AG09319 (cell line): ENCODE measurements around the gene BANK1.

Source experiments
- DNase-seq: peaks from one replicate; pipeline ENCODE4 v3.0.0-alpha.2; 2010; ENCODE audit warnings: low read depth; ENCODE audit errors: extremely low read depth
- TF ChIP-seq, protein P1 (sequence below): IDR thresholded peaks from 2 replicates; pipeline ENCODE4 v1.5.1; 2011; ENCODE audit warnings: low read depth, mild to moderate bottlenecking, inconsistent platforms, low read length, moderate library complexity

BANK1 gene

GRCh38 chr4:101938836-101939235 lies 148.3 kb downstream of the BANK1 start:
- TF ChIP-seq, protein P1, sequence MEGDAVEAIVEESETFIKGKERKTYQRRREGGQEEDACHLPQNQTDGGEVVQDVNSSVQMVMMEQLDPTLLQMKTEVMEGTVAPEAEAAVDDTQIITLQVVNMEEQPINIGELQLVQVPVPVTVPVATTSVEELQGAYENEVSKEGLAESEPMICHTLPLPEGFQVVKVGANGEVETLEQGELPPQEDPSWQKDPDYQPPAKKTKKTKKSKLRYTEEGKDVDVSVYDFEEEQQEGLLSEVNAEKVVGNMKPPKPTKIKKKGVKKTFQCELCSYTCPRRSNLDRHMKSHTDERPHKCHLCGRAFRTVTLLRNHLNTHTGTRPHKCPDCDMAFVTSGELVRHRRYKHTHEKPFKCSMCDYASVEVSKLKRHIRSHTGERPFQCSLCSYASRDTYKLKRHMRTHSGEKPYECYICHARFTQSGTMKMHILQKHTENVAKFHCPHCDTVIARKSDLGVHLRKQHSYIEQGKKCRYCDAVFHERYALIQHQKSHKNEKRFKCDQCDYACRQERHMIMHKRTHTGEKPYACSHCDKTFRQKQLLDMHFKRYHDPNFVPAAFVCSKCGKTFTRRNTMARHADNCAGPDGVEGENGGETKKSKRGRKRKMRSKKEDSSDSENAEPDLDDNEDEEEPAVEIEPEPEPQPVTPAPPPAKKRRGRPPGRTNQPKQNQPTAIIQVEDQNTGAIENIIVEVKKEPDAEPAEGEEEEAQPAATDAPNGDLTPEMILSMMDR: no peak
- no peak for DNase-seq

DNA sequence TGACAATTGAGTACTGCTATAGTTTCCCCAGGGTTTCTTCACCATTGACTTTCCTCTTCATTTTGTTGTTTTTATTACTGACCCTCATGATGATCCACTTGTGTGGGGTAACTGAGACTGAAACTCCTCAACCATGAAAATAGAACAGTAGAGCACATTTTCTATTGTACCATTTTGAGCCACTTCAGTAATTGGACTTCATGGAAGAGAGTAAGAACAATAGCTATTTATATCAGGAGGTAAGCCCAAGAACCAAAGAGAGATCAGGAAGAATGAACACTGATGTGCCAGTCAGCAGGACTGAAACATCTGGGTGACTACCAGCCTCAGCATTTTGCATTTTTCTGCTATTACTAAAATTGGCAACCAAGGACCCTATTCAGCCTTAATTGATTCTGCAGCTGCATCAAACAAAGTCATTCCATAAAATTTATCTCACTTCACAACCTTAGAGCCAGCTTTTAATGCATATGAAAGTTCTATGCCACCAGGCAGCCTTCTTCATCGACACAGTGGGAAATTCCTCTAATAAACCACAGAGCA lies 151.4 kb downstream of the BANK1 start:
- DNase-seq: no peak
- TF ChIP-seq, protein P1: no peak

DNA sequence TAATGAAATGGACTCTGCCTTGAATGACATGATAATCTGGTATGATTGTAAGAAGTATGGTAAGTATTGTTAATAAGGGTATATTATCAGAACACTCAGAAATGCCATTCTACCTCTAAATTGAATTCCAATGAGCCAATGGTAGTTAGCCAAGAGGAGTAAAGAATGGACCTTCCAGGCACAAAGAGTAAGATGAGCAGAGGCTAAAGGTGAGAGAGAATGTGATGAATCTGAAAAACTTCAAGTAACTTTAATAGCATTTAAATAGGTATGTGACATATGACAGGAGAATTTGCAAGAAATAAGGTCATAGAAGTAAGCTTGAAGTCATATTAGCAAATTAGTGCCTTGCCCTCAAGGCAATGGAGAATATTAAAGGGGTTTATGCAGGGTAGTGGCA lies 152.4 kb downstream of the BANK1 start:
- DNase-seq: no peak
- TF ChIP-seq, protein P1: no peak

DNA sequence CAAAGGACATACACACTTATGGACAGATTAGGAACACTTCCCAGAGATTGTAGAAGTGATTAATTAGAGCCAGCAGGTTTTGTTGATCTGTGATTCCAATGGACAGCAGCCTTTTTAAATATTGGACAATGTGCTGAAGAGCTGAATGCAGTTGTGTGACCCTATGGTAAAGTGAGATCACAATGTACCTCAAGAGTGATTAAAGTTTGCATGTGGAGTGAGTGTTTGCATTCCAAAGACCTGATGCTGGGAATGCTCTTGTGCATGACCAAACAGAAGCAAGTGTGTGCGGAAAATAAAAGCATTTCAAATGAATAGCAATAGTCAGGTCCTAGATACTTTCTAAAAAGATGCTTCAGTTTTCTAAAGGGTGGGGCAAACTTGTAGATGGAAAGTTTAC lies 154.1 kb downstream of the BANK1 start:
- DNase-seq: no peak
- TF ChIP-seq, protein P1: no peak

- no peak for DNase-seq
- TF ChIP-seq, protein P1: no peak
These were observed 157.5 kb downstream of the BANK1 start for GRCh38 chr4:101948055-101948454.

DNA sequence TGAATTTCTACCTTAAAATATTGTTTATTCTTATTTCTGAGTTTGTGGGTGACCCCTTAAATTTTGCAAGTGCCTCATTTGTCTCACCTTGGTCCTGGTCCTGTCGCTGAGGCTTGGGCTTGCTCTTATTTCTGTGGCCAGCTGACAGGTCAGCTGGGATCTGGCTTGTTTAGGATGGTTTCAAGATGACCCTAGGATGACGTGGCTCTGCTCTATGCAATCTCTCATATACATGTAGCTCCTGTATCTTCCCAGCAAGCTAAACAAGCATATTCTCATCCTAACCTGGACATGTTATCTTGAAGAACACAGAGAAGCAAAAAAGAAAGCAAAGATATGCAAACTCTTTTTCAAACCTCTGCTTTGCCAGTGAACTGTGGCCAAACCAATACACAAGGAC lies 158.4 kb downstream of the BANK1 start:
- TF ChIP-seq, protein P1: no peak
- no peak for DNase-seq

DNA sequence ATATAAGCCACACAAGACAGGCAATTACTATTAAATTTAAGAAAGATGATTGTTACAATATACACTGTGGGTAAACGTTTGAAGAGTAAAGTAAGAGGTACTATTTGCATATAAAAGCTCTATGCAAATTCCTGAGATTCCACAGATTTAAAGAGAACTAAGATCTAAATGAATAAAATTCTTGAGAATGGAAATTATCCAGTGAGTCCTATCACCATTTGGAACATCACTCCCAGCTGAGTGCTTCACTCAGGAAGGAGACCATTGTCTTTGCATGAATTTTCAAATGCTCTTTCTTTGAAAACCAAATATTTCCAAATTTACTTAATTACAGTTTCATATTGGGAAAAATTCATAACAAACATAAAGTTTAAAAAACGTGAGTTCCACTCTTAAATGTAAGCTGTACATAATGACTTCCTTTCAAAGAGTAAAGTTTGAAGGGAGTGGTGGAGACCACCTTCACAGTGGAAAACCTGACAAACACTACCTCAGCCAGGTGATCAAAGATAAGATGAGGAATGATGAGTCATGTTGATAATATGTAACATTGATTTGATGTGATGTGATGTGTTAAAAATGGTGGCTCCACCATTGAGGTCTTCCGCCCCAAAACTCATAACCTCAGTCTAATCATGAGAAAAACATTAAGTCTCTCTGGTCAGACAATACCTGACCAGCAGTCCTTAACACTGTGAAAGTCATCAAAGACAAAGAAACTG lies 159.9 kb downstream of the BANK1 start:
- TF ChIP-seq, protein P1: no peak

More for the DNA sequence above, 159.9 kb downstream of the BANK1 start:
- no peak for DNase-seq
